LHCN-M2 (cell line): Measurements from ENCODE around the gene POR. TPM values are rescaled to one million over a fixed set of nuclear protein-coding genes. Genes with fewer than 3 reads are reported as not detected.
"Not testable (repeated sequence)": the region's sequence is repeated elsewhere in the genome, so short reads cannot be mapped to it uniquely, and the experiment has no call there.

Experiments
- DNase-seq: peaks from one replicate; pipeline ENCODE4 v3.0.0-alpha.2; 2012; ENCODE audit warnings: low read depth
- polyA plus RNA-seq: library from polyadenylated mRNA; unstranded; fragments of >200 nt; gene quantifications from one replicate; pipeline ENCODE4 v1.2.1, GENCODE V29; 2012; ENCODE audit warnings: missing spikeins
- total RNA-seq: library from RNA; depleted of rRNA; stranded (reverse); fragments of >200 nt; gene quantifications from 2 replicates; pipeline ENCODE4 v1.2.3, GENCODE V29; 2014; rRNA removed

The POR gene
- 97.7 and 122 TPM in 2 replicates for total RNA-seq
- polyA plus RNA-seq = 46.5 TPM

DNA sequence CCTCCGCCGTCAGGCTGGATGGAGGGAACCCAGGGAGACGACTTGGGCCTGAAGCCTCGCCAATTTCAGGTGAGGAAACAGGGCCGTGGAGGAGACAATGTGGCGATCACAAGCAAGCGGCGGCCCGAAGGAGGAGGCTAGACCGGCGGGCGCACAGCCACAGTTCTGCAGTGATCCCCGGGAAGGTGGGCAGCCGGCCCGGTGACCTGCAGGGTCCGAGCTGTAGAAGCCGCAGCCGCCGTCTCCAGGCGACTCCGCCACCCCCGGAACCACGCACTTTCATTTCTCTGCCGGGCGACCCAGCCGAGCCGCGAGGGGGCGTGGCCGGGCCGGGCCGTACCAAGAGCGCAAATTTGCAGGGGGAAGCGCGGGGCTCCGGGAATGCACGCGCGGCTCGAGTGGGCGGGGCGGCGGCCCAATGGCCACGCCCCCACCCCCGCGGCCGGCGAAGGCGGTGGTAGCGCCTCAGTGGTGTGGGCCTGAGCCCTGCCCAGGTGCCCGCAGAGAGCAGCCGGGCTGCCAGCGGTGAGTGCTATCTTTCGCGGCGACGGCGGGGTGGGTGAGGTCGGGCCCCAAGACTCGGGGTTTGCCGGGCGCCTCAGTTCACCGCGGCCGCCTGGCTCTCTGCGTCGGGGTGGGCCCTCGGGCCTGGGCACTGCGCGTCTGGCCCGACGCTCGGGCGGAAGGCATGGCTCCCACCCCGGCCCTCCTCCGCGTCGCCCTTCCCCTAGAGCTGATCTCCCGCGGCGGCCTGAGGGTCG lies at the start of gene POR:
Gene POR, plus strand, starts transcription at position 501 of the 761 bp plus-strand sequence. CDS start 38,847 bp downstream, outside the sequence.
- peak; percentile 93 for DNase-seq

- DNase-seq = peak; percentile 42
These were observed 48.9 kb upstream of the POR start for GRCh38 chr7:75866114-75866488.

DNA sequence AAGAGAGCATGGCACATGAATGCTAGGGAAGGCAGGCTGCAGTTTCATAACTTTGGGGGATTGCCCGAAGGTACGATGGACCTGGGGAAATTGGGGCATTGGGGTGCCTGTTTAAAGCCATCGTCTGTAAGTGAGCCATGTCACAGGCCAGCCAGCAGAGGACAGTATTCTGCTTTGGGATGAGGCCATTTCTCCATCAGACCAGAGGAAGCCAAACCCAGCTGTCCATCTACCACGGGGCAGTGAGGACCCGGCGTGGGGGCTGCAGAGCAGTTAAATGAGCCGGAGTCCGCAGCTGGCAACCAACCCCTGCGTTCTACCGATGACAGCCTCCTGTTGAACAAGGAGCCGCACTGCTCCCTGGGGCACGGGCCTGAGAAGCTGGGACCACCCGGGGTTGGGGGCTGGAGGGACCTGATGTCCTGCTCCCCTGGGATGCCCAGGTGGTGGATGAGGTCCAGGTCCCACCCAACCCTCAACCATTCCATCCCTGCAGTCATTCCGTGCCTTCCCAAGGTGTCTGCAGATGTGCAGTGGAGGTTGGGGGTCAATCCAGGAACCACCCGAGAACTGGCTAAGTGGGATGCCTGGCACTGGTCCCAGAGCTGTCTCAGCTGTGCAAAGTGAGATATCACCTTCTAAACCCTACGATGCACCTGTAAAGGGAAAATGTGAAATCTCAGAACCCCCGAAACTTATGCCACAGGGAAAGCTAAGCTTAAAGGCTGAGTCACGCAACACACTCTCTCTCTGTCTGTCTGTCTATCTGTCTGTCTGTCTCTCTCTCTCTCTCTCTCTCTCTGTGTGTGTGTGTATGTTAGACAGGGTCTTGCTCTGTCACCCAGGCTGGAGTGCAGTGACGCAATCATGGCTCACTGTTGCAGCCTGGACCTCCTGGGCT lies 48.2 kb upstream of the POR start:
- DNase-seq = peak; percentile 72

DNA sequence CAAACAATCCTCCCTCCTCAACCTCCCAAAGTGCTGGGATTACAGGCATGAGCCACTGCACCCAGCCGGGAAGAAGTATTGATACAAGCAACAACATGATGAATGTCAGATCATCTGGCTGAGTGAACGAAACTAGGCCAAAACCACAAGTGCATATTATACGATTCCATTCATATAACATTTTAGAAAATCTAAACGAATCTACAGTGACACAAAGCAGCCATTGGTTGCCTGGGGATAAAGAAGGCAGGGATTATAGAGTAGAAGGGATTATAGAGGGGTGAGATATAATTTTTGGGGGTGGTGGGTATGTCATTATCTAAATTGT lies 47.6 kb upstream of the POR start:
- no peak for DNase-seq

DNA sequence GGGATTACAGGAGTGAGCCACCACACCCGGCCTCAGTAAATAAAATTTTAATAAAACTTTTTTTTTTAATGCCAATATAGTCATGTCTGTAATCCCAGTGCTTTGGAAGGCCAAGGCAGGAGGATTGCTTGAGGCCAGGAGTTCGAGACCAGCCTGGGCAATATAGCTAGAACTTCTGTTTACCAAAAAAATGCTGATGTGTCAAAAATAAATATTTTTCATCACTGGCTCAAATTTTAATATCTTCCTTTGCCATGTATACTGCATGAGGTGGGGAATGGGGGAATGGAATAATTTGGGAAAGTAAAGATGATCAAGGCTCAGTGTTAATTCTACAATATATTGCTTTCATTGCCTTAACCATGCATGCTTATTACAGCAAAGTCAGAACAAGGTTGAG lies 46.8 kb upstream of the POR start:
- no peak for DNase-seq

GRCh38 chr7:75869776-75870379 lies 45.1 kb upstream of the POR start:
- DNase-seq = no peak

DNA sequence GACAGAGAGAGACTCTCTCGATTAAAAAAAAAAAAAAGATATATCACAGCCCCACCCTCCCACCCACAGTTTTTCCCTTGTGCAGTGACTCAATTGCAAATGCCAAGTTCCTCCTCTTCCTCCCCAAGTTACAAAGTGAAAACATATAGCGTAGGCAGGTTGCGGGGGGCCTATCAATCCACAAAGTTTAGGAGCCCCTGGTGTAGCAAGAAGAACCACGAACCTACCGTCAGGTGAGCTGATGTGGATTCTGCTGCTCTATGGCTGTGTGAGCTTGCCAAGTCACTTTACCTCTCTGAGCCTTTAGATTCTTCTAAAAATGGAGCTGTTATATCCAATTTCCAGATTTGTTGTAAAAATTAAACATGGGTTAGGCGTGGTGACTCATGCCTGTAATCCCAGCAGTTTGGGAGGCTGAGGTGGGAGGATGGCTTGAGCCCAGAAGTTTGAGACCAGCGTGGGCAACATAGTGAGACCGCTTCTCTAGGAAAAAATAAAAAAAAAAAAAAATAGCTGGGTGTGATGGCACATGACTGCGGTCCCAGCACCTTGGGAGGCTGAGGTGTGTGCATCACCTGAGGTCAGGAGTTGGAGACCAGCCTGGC lies 44.3 kb upstream of the POR start:
- DNase-seq = no peak

DNA sequence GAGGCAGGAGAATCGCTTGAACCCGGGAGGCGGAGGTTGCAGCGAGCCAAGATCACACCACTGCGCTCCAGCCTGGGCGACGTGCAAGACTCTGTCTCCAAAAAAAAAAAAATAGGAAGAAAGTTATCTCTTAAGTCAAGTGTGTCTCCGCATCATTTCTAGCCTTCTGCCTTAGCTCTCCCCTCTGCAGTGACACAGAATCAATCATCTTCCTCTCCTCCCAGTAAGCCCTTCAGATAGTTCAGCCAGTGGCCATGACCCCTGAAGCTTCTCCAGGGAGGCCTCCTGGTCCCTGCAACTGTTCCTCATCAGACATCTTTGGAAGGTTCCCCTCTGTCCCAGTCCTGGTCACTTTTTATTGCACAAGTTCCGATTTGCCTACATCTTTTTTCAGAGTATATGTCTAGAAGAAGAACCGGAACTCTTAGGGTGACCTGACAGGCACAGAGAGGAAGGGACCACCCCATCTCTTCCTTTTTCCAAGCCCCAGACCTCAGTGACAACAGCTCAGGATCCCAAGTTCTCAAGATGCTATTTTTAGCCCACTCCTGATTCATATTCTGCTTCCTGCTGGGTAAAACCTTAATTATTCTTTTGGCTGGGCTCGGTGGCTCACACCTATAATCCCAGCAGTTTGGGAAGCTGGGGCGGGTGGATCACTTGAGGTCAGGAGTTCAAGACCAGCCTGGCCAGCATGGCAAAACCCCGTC lies 42.7 kb upstream of the POR start:
- peak; percentile 46 for DNase-seq

DNA sequence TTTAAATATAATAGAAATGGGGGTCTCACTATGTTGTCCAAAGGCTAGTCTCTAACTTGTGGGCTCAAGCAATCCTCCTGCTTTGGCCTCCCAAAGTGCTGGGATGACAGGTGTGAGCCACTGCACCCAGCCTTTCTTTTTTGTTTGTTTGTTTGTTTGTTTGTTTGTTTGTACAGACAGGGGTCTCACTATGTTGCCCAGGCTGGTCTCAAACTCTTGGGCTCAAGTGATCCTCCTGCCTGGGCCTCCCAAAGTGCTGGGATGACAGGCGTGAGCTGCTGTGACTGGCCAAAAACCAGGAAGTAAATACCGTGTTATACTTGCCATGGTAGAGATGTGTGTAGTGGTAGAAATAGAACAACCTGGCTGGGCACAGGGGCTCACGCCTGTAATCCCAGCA lies 40.8 kb upstream of the POR start:
- DNase-seq = not testable (repeated sequence)

DNA sequence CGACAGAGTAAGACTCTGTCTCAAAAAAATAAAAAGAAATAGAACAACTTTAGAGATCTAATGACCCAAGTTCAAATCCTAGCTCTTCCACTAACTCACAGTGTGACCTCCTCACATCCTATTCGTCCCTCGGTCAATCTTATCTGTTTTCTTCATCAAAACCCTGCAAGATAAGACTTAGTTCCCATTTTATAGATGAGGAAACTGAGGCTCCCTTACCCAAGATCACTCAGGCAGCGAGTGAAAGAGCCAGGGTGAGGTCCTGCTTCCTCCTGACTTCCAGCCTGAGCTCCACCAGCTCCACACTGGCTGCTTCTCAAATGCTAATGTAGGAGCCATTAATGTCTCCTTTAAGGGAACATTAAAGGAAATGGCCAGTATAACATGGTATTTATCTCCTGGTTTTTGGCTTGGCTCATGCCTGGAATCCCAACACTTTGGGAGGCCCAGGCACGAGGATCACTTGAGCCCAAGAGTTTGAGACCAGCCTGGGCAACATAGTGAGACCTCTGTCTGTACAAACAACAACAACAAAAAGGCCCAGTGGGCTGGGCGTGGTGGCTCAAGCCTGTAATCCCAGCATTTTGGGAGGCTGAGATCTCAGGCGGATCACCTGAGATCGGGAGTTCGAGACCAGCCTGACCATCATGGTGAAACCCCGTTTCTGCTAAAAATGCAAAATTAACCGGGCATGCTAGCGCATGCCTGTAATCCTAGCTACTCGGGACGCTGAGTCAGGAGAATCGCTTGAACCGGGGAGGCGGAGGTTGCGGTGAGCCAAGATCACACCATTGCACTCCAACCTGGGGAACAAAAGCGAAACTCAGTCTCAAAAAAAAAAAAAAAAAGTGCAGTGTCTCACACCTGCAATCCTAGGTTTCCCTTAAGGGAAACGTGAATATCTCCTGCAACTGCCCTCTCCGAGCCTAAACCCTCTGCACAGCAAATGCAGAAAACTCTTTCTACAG lies 39.6 kb upstream of the POR start:
- DNase-seq = no peak

DNA sequence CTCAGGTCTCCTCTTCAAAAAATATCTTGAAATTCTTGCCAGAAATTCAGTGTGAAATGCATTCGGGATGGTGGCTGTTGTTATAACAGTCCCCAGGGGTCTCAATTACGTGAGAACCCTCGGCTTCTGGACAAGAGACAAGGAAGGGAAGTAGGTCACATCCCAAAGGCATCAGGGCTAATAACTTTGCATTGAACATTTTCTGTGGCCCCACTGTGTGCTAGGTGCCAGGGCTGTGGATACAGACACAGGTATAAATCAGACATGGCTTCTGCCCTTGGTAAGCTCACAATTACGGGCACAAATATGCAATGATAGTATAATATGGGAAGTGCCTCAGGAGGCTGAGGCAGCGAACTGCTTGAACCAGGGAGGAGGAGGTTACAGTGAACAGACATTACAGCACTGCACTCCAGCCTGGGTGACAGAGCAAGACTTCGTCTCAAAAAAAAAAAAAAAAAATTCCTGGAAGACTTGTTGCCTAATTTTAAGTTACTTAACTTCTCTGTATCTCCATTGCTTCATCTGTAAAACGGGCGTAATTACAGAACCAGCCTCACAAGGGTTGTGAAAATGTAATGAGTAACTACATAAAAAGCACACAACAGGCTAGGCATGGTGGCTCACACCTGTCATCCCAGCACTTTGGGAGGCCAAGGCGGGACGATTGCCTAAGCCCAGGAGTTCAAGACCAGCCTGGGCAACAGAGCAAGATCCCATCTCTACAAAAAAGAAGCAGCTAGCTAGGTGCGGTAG lies 38.7 kb upstream of the POR start:
- DNase-seq = no peak

DNA sequence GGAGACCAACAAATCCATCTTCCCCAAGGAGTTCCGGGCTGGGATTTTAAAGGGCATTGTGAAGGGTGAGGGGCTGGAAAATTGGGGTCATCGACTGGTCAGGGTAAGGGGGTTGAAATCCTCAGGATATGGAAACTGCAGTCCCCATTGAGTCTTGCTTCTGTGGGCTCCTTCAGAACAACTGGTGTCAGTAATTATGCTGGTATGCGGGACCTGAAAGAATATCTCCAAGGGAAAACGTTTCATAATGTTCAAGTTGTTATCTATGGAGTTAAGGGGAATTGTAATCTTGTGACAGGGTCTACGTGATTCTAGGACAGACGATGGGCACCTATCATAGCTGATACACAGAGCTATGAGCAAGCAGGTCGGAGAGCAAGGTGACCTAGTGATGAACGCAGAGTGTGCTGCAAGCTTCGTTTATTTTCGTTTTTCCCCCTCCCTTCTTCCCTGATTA lies 36.6 kb upstream of the POR start:
- DNase-seq = no peak

DNA sequence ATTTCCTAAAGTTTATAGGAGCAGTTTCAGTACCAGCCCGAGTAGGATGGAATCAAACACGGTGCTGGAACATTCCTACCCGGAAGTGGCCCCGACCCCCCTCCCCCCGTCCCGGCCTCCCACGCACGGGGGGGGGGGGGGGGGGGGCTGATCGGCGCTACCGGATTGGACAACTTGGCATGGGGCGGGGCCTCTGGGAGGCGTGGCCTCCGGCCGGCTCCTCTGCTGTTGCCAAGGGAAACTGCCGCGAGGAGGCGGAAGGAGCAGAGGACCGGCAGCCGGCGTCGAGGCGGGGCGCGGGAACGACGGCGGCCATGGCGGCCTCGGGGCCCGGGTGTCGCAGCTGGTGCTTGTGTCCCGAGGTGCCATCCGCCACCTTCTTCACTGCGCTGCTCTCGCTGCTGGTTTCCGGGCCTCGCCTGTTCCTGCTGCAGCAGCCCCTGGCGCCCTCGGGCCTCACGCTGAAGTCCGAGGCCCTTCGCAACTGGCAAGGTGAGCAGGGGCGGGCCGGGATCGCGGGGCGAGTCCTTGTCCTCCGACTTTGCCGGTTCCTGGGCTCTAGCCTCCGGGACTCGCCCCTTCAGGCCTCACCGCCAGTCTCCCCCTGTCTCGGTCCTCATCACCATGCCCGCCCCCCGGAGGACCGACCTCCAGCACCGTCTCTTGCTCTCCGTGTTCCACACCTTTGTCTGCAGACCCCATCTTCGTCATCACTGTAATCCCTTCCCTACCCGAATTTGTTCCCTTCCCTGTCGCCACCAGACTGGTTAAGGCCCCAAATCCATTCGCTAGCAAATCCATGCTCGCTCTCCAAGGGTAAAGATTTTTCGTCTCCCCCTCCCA lies 36.0 kb upstream of the POR start, which contains the start of gene RHBDD2:
Gene RHBDD2, plus strand, starts transcription at position 266 of the 843 bp plus-strand sequence. Its CDS starts 49 bp downstream, at position 315.
- peak; percentile 93 for DNase-seq

GRCh38 chr7:75879771-75880184 lies 35.2 kb upstream of the POR start:
- DNase-seq = no peak

DNA sequence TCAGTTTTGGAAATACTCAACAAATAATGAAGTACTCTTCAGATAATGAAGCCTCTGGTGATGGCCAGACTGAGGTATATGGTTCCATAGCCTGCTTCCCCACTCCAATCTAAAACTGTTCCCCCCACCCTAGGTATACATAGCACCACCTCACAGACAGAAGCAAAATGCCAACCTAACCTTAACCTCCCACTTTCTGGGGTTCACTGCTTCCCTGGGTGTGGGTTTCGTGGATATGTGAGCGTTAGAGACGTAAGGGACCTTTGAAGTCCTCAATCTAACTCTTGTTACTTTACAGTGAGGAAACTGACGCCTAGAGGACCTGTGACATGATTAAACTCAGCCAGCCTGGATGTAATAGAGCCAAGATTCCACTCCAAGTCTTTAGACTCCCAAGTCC lies 34.7 kb upstream of the POR start:
- DNase-seq = no peak

DNA sequence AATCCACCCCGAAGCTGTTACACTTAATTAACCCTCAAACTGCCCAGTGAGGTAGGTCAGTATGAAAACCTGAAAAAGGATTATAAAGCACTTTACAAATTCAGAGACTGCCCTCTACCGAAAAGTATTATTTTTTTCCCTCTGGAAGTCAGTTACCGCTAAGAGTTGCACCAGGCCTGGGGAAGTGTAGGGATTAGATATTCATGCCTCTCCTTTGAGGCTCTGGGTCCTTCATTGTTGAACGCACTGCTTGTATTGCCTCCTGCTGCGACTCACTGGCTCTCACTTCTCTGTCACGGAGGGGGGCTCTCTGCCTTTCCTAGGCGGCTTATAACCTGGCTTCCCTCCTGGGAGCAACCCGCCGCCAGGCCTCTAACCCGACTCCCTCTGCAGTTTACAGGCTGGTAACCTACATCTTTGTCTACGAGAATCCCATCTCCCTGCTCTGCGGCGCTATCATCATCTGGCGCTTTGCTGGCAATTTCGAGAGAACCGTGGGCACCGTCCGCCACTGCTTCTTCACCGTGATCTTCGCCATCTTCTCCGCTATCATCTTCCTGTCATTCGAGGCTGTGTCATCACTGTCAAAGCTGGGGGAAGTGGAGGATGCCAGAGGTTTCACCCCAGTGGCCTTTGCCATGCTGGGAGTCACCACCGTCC lies 33.4 kb upstream of the POR start:
- DNase-seq = no peak

GRCh38 chr7:75883265-75883824 lies 31.6 kb upstream of the POR start:
- not testable (repeated sequence) for DNase-seq
